Left lung (tissue), 10 donors: ENCODE data around the gene EHBP1. TPM values are rescaled to one million over a fixed set of nuclear protein-coding genes. Genes with fewer than 3 reads are reported as not detected.

Experiments used
- ATAC-seq: fragments of 200-7000 bp; cut with Tn5 transposase; one replicate; pipeline ENCODE4 v1.9.1; 2020; ENCODE audit warnings: moderate library complexity
- DNase-seq, 4 donors: peaks; one replicate each; pipeline ENCODE4 v3.0.0-alpha.2; 2013 to 2020
- H3K27ac ChIP-seq, 2 donors: fragments of 200-600 bp; sonication (generic) in 1 of 2; one replicate each; pipeline versions ENCODE4 v1.5.0 to v1.8.0; 2020 to 2021
- H3K27me3 ChIP-seq, 2 donors: fragments of 200-600 bp; sonication (generic) in 1 of 2; one replicate each; pipeline versions ENCODE4 v1.5.0 to v1.8.0; 2020 to 2021
- H3K36me3 ChIP-seq, 2 donors: fragments of 200-600 bp; sonication (generic) in 1 of 2; one replicate each; pipeline versions ENCODE4 v1.5.0 to v1.8.0; 2020 to 2021
- H3K4me1 ChIP-seq, 2 donors: fragments of 200-600 bp; one replicate each; pipeline ENCODE4 v1.8.0; 2021
- H3K4me3 ChIP-seq, 2 donors: fragments of 200-600 bp; sonication (generic) in 1 of 2; one replicate each; pipeline versions ENCODE4 v1.5.0 to v1.8.0; 2020 to 2021; ENCODE audit warnings: mild to moderate bottlenecking in 1 of 2
- H3K9me3 ChIP-seq, 2 donors: fragments of 200-600 bp; sonication (generic) in 1 of 2; one replicate each; pipeline versions ENCODE4 v1.5.0 to v1.8.0; 2020 to 2021
- CTCF ChIP-seq, 2 donors: fragments of 200-600 bp; sonication (generic) in 1 of 2; IDR thresholded peaks; one replicate each; pipeline versions ENCODE4 v1.5.0 to v1.8.0; 2021; ENCODE audit warnings: antibody characterized with exemption in 2 of 2
- intact Hi-C, 2 donors: fragments of 100-400 bp; cut with DNase I; formaldehyde crosslinking; loops; one replicate each; pipeline versions ENCODE4 v1.11.2 to v1.14.2; 2022
- polyA plus RNA-seq, 6 donors: library from polyadenylated mRNA; unstranded; fragments of 120-200 nt; gene quantifications; one replicate each; pipeline ENCODE4 v1.2.1, GENCODE V29; 2013; ENCODE audit not compliant: insufficient read length in 6 of 6
- total RNA-seq, 2 donors: library from RNA; stranded (reverse); fragmentation: NEBNext Ultra II Directional; extraction: Animal tissue kit (Norgen Biotek cat#: 25700); gene quantifications; one replicate each; pipeline ENCODE4 v1.2.1, GENCODE V29; 2021
- donor health status: DM: no; HTN: yes; CAD: no.
- donor health status: DM: no; HTN: no; CAD: no.

EHBP1 gene
- total and polyA plus RNA-seq, 8 donors = 35.4 to 48.9 (median 38.9) TPM

GRCh38 chr2:63003351-63003750 lies 297.8 kb downstream of the EHBP1 start:
- intact Hi-C loops = no loop called here
- TF ChIP-seq CTCF (IDR thresholded peaks at IDR 0.05) = no peak
- H3K27me3 ChIP-seq = no peaks in the 10 kb centered on the region
- DNase-seq (no peak), ATAC-seq (no peak)
- H3K9me3 ChIP-seq = no peaks in the 10 kb centered on the region
- no peak overlapping the region for H3K27ac ChIP-seq
- H3K4me3 ChIP-seq = no peak overlapping the region
- no peaks in the 10 kb centered on the region for H3K36me3 ChIP-seq
- H3K4me1 ChIP-seq = no peaks in the 10 kb centered on the region

- no peaks in the 10 kb centered on the region for H3K4me1 ChIP-seq
- no peak overlapping the region for H3K27ac ChIP-seq
- no peak for DNase-seq
- no peak overlapping the region for H3K4me3 ChIP-seq
- H3K9me3 ChIP-seq = no peaks in the 10 kb centered on the region
- no peaks in the 10 kb centered on the region for H3K27me3 ChIP-seq
- no peak for ATAC-seq
- TF ChIP-seq CTCF (IDR thresholded peaks at IDR 0.05) = no peak
- H3K36me3 ChIP-seq = no peaks in the 10 kb centered on the region
- intact Hi-C loops = no loop called here
Measured at GRCh38 chr2:63007813-63008458, 302.4 kb downstream of the EHBP1 start.

- intact Hi-C loops = no loop called here
- H3K4me1 ChIP-seq = no peaks in the 10 kb centered on the region
Measured at GRCh38 chr2:63008838-63009237, 303.3 kb downstream of the EHBP1 start.

GRCh38 chr2:63009490-63009889 lies 304.0 kb downstream of the EHBP1 start:
- no peak for TF ChIP-seq CTCF (IDR thresholded peaks at IDR 0.05)
- no peak for ATAC-seq
- H3K4me3 ChIP-seq = no peak overlapping the region
- H3K9me3 ChIP-seq = no peaks in the 10 kb centered on the region
- H3K27ac ChIP-seq = no peak overlapping the region
- H3K36me3 ChIP-seq = no peaks in the 10 kb centered on the region
- H3K4me1 ChIP-seq = no peaks in the 10 kb centered on the region
- DNase-seq = no peak
- intact Hi-C loops = no loop called here
- no peaks in the 10 kb centered on the region for H3K27me3 ChIP-seq

More at GRCh38 chr2:63008838-63009237, 303.3 kb downstream of the EHBP1 start:
- no peaks in the 10 kb centered on the region for H3K36me3 ChIP-seq
- no peaks in the 10 kb centered on the region for H3K9me3 ChIP-seq
- TF ChIP-seq CTCF (IDR thresholded peaks at IDR 0.05) = no peak
- no peak for DNase-seq
- H3K27me3 ChIP-seq = no peaks in the 10 kb centered on the region
- ATAC-seq = no peak
- no peak overlapping the region for H3K4me3 ChIP-seq
- no peak overlapping the region for H3K27ac ChIP-seq

- Histone ChIP-seq H3K9me3 (no peaks in the 10 kb centered on the region), H3K27ac (no peak overlapping the region), H3K36me3 (peaks cover 0 to 5% of the 10 kb centered on the region in 2 donors), H3K4me3 (no peak overlapping the region), H3K4me1 (no peaks in the 10 kb centered on the region), H3K27me3 (no peaks in the 10 kb centered on the region)
- TF ChIP-seq CTCF (IDR thresholded peaks at IDR 0.05) = no peak
- DNase-seq (peak in 2 of 4 donors; percentile 10 to 20), ATAC-seq (no peak)
- intact Hi-C loops = no loop called here
Measured at GRCh38 chr2:63012541-63012940, 307.0 kb downstream of the EHBP1 start.
